ENCODE measurements around the gene SMYD3.

SMYD3 gene

DNA sequence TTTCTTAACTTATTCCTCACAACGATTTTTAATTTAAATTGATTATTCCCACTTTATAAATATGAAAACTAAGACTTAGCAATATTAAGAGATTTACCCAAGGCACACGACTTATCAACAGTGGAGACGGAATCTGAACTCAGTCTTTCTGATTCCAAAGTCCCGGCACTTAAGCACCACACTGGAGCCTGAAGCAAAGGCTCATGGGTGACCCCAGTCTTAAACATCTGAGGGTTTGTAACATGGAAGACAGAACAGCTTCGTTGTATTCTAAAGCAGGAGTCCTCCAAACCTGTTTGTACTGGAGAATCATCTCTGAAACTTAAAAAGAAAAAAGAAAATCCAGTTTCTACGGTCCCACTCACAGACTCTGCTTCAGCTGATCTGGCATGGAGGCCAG is 519.5 kb downstream of the SMYD3 start:
- POLR2A ChIA-PET: no interaction called here
- no peaks in the 10 kb centered on the region for H3K36me3 ChIP-seq (ENCODE audit: control insufficient read depth in 2 of 2, insufficient read depth in 1 of 2, low read length in 2 of 2)
- no peak for TF ChIP-seq ZNF248 (tag by site-specific recombination; IDR thresholded peaks at IDR 0.05)
- no peak for TF ChIP-seq ZNF2 (tag by site-specific recombination; IDR thresholded peaks at IDR 0.05)
- TF ChIP-seq ZNF529 (tag by site-specific recombination; IDR thresholded peaks at IDR 0.05; ENCODE audit: insufficient replicate concordance): no peak
- no peak for TF ChIP-seq ZNF670 (tag by site-specific recombination; IDR thresholded peaks at IDR 0.05; ENCODE audit: low read depth)
- TF ChIP-seq, protein P1, sequence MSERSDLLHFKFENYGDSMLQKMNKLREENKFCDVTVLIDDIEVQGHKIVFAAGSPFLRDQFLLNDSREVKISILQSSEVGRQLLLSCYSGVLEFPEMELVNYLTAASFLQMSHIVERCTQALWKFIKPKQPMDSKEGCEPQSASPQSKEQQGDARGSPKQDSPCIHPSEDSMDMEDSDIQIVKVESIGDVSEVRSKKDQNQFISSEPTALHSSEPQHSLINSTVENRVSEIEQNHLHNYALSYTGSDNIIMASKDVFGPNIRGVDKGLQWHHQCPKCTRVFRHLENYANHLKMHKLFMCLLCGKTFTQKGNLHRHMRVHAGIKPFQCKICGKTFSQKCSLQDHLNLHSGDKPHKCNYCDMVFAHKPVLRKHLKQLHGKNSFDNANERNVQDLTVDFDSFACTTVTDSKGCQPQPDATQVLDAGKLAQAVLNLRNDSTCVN (tag by site-specific recombination; optimal IDR thresholded peaks at IDR 0.05): no peak
- no peak for TF ChIP-seq ZNF132 (tag by site-specific recombination; IDR thresholded peaks at IDR 0.05; ENCODE audit: borderline replicate concordance)
- no peak for TF ChIP-seq ZNF777 (tag by site-specific recombination; IDR thresholded peaks at IDR 0.05; ENCODE audit: borderline replicate concordance)
- TF ChIP-seq ZNF654 (tag by site-specific recombination; IDR thresholded peaks at IDR 0.05; ENCODE audit: low read depth): no peak
- no peak for TF ChIP-seq ZNF37A (tag by site-specific recombination; IDR thresholded peaks at IDR 0.05)
- H3K27ac ChIP-seq (ENCODE audit: extremely low read depth, low read depth, low read length): no peak overlapping the region
- no peaks in the 10 kb centered on the region for H3K9me3 ChIP-seq (ENCODE audit: control insufficient read depth, insufficient read depth, low read depth, low read length)
- H3K4me1 ChIP-seq (ENCODE audit: control insufficient read depth, insufficient read depth, low read length): no peaks in the 10 kb centered on the region
- H3K4me3 ChIP-seq (ENCODE audit: low read depth, low read length): no peak overlapping the region
- CTCF ChIA-PET: interaction anchor here (0.7 kb wide), 1 partner anchor 834 kb away, joined by 6 read pairs; no protein-coding TSS in a partner anchor

DNA sequence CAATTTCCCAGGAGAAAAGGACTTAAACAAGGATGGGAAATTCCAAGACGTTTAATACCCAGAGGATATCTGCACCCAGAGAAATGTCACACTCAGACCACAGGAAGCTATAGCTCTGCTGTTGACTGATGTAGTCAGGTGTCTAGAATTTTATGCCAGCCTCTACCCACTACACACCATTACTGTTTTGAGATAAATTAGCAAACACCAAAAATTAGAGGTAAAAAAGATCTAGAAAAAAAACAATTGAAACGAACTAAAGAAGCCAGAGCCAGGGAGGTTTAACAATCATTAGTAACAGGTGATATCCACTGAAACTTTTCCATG is 519.9 kb downstream of the SMYD3 start:
- POLR2A ChIA-PET: no interaction called here
- Histone ChIP-seq H3K36me3 (ENCODE audit: control insufficient read depth in 2 of 2, insufficient read depth in 1 of 2, low read length in 2 of 2) (no peaks in the 10 kb centered on the region), H3K9me3 (ENCODE audit: control insufficient read depth, insufficient read depth, low read depth, low read length) (no peaks in the 10 kb centered on the region), H3K4me1 (ENCODE audit: control insufficient read depth, insufficient read depth, low read length) (no peaks in the 10 kb centered on the region), H3K4me3 (ENCODE audit: low read depth, low read length) (no peak overlapping the region), H3K27ac (ENCODE audit: extremely low read depth, low read depth, low read length) (no peak overlapping the region)
- CTCF ChIA-PET: interaction anchor here (0.7 kb wide), 1 partner anchor 834 kb away, joined by 6 read pairs; no protein-coding TSS in a partner anchor
- no peak for TF ChIP-seq ZXDB (tag by site-specific recombination; IDR thresholded peaks at IDR 0.05)
- no peak for TF ChIP-seq ZNF521 (tag by site-specific recombination; IDR thresholded peaks at IDR 0.05)
- no peak for TF ChIP-seq ZNF274 (IDR thresholded peaks at IDR 0.05; ENCODE audit: low read length)
- TF ChIP-seq ZNF274 (tag by site-specific recombination; IDR thresholded peaks at IDR 0.05; ENCODE audit: borderline replicate concordance): no peak
- TF ChIP-seq SETDB1 (IDR thresholded peaks at IDR 0.05; ENCODE audit: insufficient read length, low read length): no peak
- TF ChIP-seq ZNF600 (tag by site-specific recombination; IDR thresholded peaks at IDR 0.05): no peak
- TF ChIP-seq KLF1 (tag by site-specific recombination; IDR thresholded peaks at IDR 0.05): no peak
- TF ChIP-seq, protein P2, sequence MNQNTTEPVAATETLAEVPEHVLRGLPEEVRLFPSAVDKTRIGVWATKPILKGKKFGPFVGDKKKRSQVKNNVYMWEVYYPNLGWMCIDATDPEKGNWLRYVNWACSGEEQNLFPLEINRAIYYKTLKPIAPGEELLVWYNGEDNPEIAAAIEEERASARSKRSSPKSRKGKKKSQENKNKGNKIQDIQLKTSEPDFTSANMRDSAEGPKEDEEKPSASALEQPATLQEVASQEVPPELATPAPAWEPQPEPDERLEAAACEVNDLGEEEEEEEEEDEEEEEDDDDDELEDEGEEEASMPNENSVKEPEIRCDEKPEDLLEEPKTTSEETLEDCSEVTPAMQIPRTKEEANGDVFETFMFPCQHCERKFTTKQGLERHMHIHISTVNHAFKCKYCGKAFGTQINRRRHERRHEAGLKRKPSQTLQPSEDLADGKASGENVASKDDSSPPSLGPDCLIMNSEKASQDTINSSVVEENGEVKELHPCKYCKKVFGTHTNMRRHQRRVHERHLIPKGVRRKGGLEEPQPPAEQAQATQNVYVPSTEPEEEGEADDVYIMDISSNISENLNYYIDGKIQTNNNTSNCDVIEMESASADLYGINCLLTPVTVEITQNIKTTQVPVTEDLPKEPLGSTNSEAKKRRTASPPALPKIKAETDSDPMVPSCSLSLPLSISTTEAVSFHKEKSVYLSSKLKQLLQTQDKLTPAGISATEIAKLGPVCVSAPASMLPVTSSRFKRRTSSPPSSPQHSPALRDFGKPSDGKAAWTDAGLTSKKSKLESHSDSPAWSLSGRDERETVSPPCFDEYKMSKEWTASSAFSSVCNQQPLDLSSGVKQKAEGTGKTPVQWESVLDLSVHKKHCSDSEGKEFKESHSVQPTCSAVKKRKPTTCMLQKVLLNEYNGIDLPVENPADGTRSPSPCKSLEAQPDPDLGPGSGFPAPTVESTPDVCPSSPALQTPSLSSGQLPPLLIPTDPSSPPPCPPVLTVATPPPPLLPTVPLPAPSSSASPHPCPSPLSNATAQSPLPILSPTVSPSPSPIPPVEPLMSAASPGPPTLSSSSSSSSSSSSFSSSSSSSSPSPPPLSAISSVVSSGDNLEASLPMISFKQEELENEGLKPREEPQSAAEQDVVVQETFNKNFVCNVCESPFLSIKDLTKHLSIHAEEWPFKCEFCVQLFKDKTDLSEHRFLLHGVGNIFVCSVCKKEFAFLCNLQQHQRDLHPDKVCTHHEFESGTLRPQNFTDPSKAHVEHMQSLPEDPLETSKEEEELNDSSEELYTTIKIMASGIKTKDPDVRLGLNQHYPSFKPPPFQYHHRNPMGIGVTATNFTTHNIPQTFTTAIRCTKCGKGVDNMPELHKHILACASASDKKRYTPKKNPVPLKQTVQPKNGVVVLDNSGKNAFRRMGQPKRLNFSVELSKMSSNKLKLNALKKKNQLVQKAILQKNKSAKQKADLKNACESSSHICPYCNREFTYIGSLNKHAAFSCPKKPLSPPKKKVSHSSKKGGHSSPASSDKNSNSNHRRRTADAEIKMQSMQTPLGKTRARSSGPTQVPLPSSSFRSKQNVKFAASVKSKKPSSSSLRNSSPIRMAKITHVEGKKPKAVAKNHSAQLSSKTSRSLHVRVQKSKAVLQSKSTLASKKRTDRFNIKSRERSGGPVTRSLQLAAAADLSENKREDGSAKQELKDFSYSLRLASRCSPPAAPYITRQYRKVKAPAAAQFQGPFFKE (tag by site-specific recombination; IDR thresholded peaks at IDR 0.05; ENCODE audit: borderline replicate concordance): no peak
- no peak for TF ChIP-seq ZNF571 (tag by site-specific recombination; IDR thresholded peaks at IDR 0.05)
- TF ChIP-seq, protein P3, sequence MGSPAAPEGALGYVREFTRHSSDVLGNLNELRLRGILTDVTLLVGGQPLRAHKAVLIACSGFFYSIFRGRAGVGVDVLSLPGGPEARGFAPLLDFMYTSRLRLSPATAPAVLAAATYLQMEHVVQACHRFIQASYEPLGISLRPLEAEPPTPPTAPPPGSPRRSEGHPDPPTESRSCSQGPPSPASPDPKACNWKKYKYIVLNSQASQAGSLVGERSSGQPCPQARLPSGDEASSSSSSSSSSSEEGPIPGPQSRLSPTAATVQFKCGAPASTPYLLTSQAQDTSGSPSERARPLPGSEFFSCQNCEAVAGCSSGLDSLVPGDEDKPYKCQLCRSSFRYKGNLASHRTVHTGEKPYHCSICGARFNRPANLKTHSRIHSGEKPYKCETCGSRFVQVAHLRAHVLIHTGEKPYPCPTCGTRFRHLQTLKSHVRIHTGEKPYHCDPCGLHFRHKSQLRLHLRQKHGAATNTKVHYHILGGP (tag by site-specific recombination; IDR thresholded peaks at IDR 0.05): no peak
- no peak for TF ChIP-seq MZF1 (tag by site-specific recombination; IDR thresholded peaks at IDR 0.05; ENCODE audit: borderline replicate concordance)
